ENCODE measurements around the gene ZNF217.
"Not testable (repeated sequence)": the region's sequence is repeated elsewhere in the genome, so short reads cannot be mapped to it uniquely, and the experiment has no call there.

The ZNF217 gene

GRCh38 chr20:53527196-53527595 lies 66.4 kb downstream of the ZNF217 start:
- DNase-seq (ENCODE audit: low spot score), result no peak

DNA sequence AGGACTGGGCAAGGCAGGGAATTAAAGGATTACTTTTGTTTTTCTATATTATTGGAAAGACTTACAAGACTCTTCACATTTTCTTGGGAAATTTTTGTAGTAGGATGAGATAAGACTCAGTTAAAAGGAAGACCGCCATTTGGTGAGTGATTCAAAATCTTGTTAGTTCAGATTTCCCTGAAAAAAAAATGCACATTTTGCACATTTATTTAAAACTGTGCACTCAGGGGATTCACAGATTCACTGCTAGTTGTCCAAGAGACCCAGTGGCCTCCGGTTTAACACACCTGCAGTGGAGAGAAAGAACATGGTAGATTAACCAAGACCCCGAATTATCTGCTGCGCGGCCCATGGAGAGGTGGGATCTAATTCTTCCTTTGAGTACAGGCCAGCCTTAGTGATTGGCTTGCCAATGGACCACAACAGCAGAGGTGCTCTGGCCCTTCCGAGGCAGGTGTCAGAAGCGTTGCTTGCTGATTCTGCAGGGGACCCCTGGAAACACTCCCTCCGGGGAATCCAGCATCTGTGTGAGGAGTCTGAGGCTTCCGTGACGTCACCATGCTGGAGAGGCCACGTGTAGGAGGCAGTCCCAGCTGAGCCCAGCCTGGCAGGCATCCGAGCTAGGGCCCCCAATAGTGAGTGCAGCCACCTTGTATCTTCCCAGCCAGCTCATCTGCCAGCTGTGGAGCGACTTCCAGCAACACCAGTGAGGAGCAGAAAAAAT lies 68.9 kb downstream of the ZNF217 start:
- DNase-seq (ENCODE audit: low spot score), result no peak

- not testable (repeated sequence) for DNase-seq (ENCODE audit: low spot score)
Observed at GRCh38 chr20:53523615-53524014, 70.0 kb downstream of the ZNF217 start.

GRCh38 chr20:53522696-53523095 lies 70.9 kb downstream of the ZNF217 start:
- DNase-seq (ENCODE audit: low spot score), result no peak

DNA sequence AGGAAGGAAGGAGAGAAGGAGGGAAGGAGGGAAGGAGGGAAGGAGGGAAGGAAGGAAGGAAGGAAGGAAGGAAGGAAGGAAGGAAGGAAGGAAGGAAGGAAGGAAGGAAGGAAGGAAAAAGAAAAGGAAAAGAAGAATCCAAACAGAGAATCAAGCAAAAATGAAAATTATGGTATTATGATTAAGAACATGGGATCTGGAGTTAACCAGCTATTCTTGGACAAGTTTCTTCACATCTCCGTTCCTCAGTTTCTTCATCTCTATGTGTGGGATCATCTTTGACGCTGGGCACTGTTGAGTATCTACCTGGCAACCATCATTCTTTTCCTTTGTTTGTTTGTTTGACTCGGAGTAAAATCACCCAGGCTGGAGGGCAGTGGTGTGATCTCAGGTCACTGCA lies 71.6 kb downstream of the ZNF217 start:
- no peak for DNase-seq (ENCODE audit: low spot score)

DNA sequence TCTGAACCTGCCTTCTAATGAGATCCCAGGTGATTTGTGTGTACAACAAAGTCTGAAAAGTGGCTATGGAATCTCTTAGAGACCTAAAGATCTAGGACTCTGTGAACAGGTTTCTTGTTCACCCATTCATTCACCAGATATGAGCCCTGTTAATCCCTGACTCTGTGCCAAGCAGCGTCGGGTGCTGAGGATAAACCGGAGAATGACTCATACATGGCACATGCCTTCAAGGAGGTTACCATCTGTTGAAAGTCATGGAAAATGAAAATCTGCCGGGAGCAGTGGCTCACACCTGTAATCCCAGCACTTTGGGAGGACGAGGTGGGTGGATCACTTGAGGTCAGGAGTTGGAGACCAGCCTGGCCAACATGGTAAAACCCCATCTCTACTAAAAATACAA lies 72.2 kb downstream of the ZNF217 start:
- not testable (repeated sequence) for DNase-seq (ENCODE audit: low spot score)

- peak; percentile 73 for DNase-seq (ENCODE audit: low spot score)
Observed at GRCh38 chr20:53517146-53517545, 76.5 kb downstream of the ZNF217 start.

All from SW480 (cell line).